Measurements from ENCODE around the gene ITGB4.

The ITGB4 gene

GRCh38 chr17:75723171-75723930 lies 2.1 kb downstream of the ITGB4 start:
- Mint-ChIP-seq H3K4me3 (peak overlapping the region in 2 of 3 experiments; percentile 15 to 43), H3K36me3 (ENCODE audit: low read depth) (no peaks in the 10 kb centered on the region), H3K27ac (no peak overlapping the region), H3K27me3 (ENCODE audit: low read depth) (peaks cover 55% of the 10 kb centered on the region), H3K4me1 (no peaks in the 10 kb centered on the region), H3K9me3 (no peaks in the 10 kb centered on the region)
- no peak for TF ChIP-seq CTCF (IDR thresholded peaks at IDR 0.05; ENCODE audit: unreplicated experiment in 3 of 3)

GRCh38 chr17:75724016-75725003 lies 3.1 kb downstream of the ITGB4 start:
- H3K36me3 Mint-ChIP-seq (ENCODE audit: low read depth) = no peaks in the 10 kb centered on the region
- no peaks in the 10 kb centered on the region for H3K4me1 Mint-ChIP-seq
- peaks cover 46% of the 10 kb centered on the region for H3K27me3 Mint-ChIP-seq (ENCODE audit: low read depth)
- H3K4me3 Mint-ChIP-seq = no peak overlapping the region
- H3K27ac Mint-ChIP-seq = no peak overlapping the region
- H3K9me3 Mint-ChIP-seq = no peaks in the 10 kb centered on the region
- no peak for TF ChIP-seq CTCF (IDR thresholded peaks at IDR 0.05; ENCODE audit: unreplicated experiment in 3 of 3)

- Mint-ChIP-seq H3K27ac (no peak overlapping the region), H3K9me3 (no peaks in the 10 kb centered on the region), H3K27me3 (ENCODE audit: low read depth) (peaks cover 34% of the 10 kb centered on the region), H3K4me1 (no peaks in the 10 kb centered on the region), H3K36me3 (ENCODE audit: low read depth) (no peaks in the 10 kb centered on the region), H3K4me3 (no peak overlapping the region)
- TF ChIP-seq CTCF (IDR thresholded peaks at IDR 0.05; ENCODE audit: unreplicated experiment in 3 of 3) = no peak
These were observed 4.2 kb downstream of the ITGB4 start for GRCh38 chr17:75725504-75725903.

GRCh38 chr17:75727391-75727790 lies 6.1 kb downstream of the ITGB4 start:
- no peak overlapping the region for H3K27ac Mint-ChIP-seq
- H3K4me3 Mint-ChIP-seq = no peak overlapping the region
- no peaks in the 10 kb centered on the region for H3K4me1 Mint-ChIP-seq
- H3K27me3 Mint-ChIP-seq (ENCODE audit: low read depth) = peaks cover 27% of the 10 kb centered on the region
- TF ChIP-seq CTCF (IDR thresholded peaks at IDR 0.05; ENCODE audit: unreplicated experiment in 3 of 3) = no peak
- no peaks in the 10 kb centered on the region for H3K9me3 Mint-ChIP-seq
- H3K36me3 Mint-ChIP-seq (ENCODE audit: low read depth) = no peaks in the 10 kb centered on the region

GRCh38 chr17:75729351-75729750 lies 8.1 kb downstream of the ITGB4 start:
- TF ChIP-seq CTCF (IDR thresholded peaks at IDR 0.05; ENCODE audit: unreplicated experiment in 3 of 3) = no peak
- Mint-ChIP-seq H3K36me3 (ENCODE audit: low read depth) (no peaks in the 10 kb centered on the region), H3K27me3 (ENCODE audit: low read depth) (peaks cover 19% of the 10 kb centered on the region), H3K27ac (no peak overlapping the region), H3K4me1 (no peaks in the 10 kb centered on the region), H3K9me3 (no peaks in the 10 kb centered on the region), H3K4me3 (no peak overlapping the region)
